Measurements from ENCODE around the gene COL6A1.

COL6A1 gene

GRCh38 chr21:46050668-46051378, 69.3 kb downstream of the COL6A1 start:
- DNase-seq: no peak

- no peak for DNase-seq
Measured at GRCh38 chr21:46051379-46051770, 69.8 kb downstream of the COL6A1 start.

- no peak for DNase-seq
Measured at GRCh38 chr21:46051821-46052675, 70.5 kb downstream of the COL6A1 start.

DNA sequence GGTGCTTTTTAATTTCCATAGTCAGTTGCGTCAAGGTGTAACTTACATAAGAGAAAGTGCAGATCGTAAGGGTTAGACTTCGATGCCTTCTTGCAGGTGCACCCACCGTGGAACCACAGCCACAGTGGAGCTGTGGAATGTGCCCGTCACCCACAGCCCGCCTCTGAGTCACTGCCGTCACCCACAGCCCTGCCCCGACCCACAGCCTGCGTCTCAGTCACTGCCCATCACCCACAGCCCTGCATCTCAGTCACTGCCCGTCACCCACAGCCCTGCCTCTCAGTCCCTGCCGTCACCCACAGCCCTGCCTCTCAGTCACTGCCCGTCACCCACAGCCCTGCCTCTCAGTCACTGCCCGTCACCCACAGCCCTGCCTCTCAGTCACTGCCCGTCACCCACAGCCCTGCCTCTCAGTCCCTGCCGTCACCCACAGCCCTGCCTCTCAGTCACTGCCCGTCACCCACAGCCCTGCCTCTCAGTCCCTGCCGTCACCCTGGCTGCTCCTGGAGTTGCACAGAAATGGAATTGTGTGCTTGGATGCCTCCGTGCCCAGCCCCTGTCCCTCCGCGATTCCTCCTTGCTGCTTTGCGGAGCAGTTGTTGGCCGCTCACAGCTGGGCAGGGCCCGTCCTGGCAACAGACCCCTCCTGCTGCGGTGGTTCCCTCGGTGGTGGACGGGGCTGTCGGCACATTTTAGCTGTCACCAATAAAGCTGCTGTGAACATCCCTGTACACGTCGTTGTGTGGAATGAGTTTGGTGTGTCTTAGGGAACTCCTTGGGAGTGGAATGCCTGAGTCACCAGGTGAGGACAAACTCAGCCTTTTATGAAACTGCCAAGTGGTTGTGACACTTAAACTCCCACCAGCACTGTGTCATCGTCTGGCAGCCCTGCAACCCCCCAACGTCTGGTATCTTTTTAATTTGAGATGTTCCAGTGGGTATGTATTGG, 71.4 kb downstream of the COL6A1 start:
- peak; percentile 56 for DNase-seq

DNA sequence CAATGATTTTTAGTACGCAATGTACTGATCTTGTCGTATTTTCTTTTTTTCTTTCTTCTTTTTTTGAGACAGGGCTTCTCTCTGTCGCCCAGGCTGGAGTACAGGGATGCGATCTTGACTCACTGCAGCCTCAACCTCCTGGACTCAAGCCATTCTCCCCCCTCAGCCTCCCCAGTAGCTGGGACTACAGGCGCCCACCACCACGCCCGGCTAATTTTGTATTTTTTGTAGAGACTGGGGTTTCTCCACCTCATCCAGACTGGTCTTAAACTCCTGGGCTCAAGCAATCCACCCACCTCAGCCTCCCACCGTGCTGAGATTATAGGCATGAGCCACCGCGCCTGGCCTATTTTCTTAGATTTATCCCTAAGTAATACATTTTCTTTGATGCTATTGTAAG, 72.5 kb downstream of the COL6A1 start:
- DNase-seq: peak; percentile 26

DNA sequence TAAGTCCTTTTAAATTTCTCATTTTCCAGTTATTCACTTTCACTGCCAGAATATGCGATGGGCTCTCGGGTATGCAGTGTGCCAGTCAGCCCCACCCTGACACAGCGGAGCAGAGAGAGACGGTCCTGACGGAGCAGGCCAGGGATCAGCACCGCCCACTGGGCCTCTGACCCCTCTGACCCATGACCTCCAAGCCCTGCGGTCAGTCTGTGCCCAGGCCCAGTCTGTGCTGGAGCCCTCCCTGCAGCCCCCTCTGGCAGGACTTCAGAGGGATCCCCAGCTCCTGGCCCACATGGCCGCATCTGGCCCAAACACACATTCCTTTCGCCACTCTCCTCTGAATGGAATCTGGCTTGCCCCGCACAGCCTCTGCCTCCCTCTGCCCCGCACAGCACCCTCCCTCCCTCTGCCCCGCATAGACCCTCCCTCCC, 72.9 kb downstream of the COL6A1 start:
- no peak for DNase-seq

Data from right forelimb (tissue), 1 donor.